Keratinocyte (primary cell): Measurements from ENCODE around the gene WWC1. TPM values are rescaled to one million over a fixed set of nuclear protein-coding genes. Genes with fewer than 3 reads are reported as not detected.

Source experiments
- DNase-seq: peaks from one replicate; pipeline ENCODE4 v3.0.0-alpha.2; 2011; ENCODE audit warnings: low read depth, missing footprints, low spot score
- FAIRE-seq: peaks from 2 replicates; lab custom pipeline; 2011; peaks lifted over from hg19 to GRCh38; lab: Jason Lieb, UNC
- H2AFZ ChIP-seq: 2 replicates; pipeline ENCODE4 v1.6.0; 2012; ENCODE audit warnings: low read length, control low read depth, inconsistent platforms; ENCODE audit not compliant: control insufficient read depth
- H3K27ac ChIP-seq: 2 replicates; pipeline ENCODE4 v1.5.1; 2011; ENCODE audit warnings: low read length; ENCODE audit not compliant: control insufficient read depth, insufficient read depth
- H3K27me3 ChIP-seq: 3 replicates; pipeline ENCODE4 v1.6.0; 2011; ENCODE audit warnings: low read length; ENCODE audit not compliant: control insufficient read depth, insufficient read depth; ENCODE audit errors: extremely low read depth
- H3K36me3 ChIP-seq, 2 experiments: 2 replicates in 1 of 2; 3 replicates in 1 of 2; pipeline ENCODE4 v1.5.1; 2011; ENCODE audit warnings: low read length in 2 of 2, mild to moderate bottlenecking in 1 of 2; ENCODE audit not compliant: control insufficient read depth in 2 of 2, insufficient read depth in 2 of 2; ENCODE audit errors: extremely low read depth in 1 of 2
- H3K4me1 ChIP-seq: 3 replicates; pipeline ENCODE4 v1.5.1; 2011; ENCODE audit warnings: low read length; ENCODE audit not compliant: control insufficient read depth, insufficient read depth; ENCODE audit errors: extremely low read depth
- H3K4me2 ChIP-seq: 3 replicates; pipeline ENCODE4 v1.6.0; 2011; ENCODE audit warnings: low read depth, low read length; ENCODE audit not compliant: control insufficient read depth, insufficient read depth; ENCODE audit errors: extremely low read depth
- H3K4me3 ChIP-seq, 3 experiments: fragments of 200-600 bp in 1 of 3; sonication (generic) in 1 of 3; 2 replicates in 2 of 3; 3 replicates in 1 of 3; pipeline ENCODE4 v1.5.1; 2011 to 2016; ENCODE audit warnings: low read length in 3 of 3, mild to moderate bottlenecking in 3 of 3, control low read depth in 2 of 3, inconsistent platforms in 1 of 3, low read depth in 1 of 3, mixed read lengths in 1 of 3, mixed run types in 1 of 3, moderate library complexity in 1 of 3; ENCODE audit not compliant: control insufficient read depth in 2 of 3, insufficient read depth in 2 of 3; ENCODE audit errors: extremely low read depth in 1 of 3
- H3K79me2 ChIP-seq: 2 replicates; pipeline ENCODE4 v1.6.0; 2012; ENCODE audit warnings: low read length; ENCODE audit not compliant: control insufficient read depth, insufficient read depth
- H3K9ac ChIP-seq: 3 replicates; pipeline ENCODE4 v1.6.0; 2011; ENCODE audit warnings: low read length; ENCODE audit not compliant: control insufficient read depth, insufficient read depth; ENCODE audit errors: extremely low read depth
- H3K9me1 ChIP-seq: 3 replicates; pipeline ENCODE4 v1.6.0; 2011; ENCODE audit warnings: low read length; ENCODE audit not compliant: control insufficient read depth, insufficient read depth; ENCODE audit errors: extremely low read depth
- H3K9me3 ChIP-seq: 2 replicates; pipeline ENCODE4 v1.5.1; 2012; ENCODE audit warnings: low read depth, low read length; ENCODE audit not compliant: control insufficient read depth
- H4K20me1 ChIP-seq: 3 replicates; pipeline ENCODE4 v1.6.0; 2011; ENCODE audit warnings: low read length; ENCODE audit not compliant: control insufficient read depth, insufficient read depth; ENCODE audit errors: extremely low read depth
- CTCF ChIP-seq, 3 experiments: IDR thresholded peaks in 1 of 3; conservative IDR thresholded peaks in 1 of 3; optimal IDR thresholded peaks in 1 of 3; 2 replicates in 2 of 3; 3 replicates in 1 of 3; pipeline versions ENCODE3 to v1.5.1; 2011; ENCODE audit warnings: low read length in 3 of 3, mild to moderate bottlenecking in 3 of 3, moderate library complexity in 2 of 3, control low read depth in 1 of 3, inconsistent platforms in 1 of 3; ENCODE audit not compliant: insufficient read depth in 2 of 3; ENCODE audit errors: extremely low read depth in 1 of 3
- EZH2 ChIP-seq: IDR thresholded peaks from one replicate; pipeline ENCODE4 v1.6.1; 2012; ENCODE audit warnings: inconsistent platforms, mild to moderate bottlenecking, low read length, moderate library complexity
- dilution Hi-C: fragments of 300-500 bp; cut with MboI; formaldehyde crosslinking; loops from one replicate; pipeline ENCODE4 v1.7.0; 2020; ENCODE audit warnings: low sequenced_read_pairs; ENCODE audit not compliant: extremely low pct_ligation_motif_present
- polyA plus RNA-seq, 5 experiments: library from polyadenylated mRNA; depleted of rRNA in 3 of 5; stranded (reverse) in 3 of 5; stranded (forward) in 1 of 5; unstranded in 1 of 5; fragments of >200 nt; gene quantifications; 1 replicate in 1 of 5; 2 replicates in 3 of 5; 3 replicates in 1 of 5; pipeline versions ENCODE4 v1.2.1 to v1.2.3, GENCODE V29; 2011 to 2012; ENCODE audit warnings: missing spikeins in 2 of 5, low read depth in 1 of 5, low replicate concordance in 1 of 5

Gene WWC1
- polyA plus RNA-seq, 1 donor (not counting 4 experiments of a cell fraction or from before 2014, with no cell fraction given), result 19.8 TPM

- H3K36me3 ChIP-seq, result peaks cover 41 to 52% of the 10 kb centered on the region in 2 experiments
Measured at GRCh38 chr5:168432903-168433302, 141.5 kb downstream of the WWC1 start.

GRCh38 chr5:168434001-168434400, 142.6 kb downstream of the WWC1 start:
- H2AFZ ChIP-seq, result no peak overlapping the region
- no peaks in the 10 kb centered on the region for H3K79me2 ChIP-seq
- H3K4me3 ChIP-seq, result no peak overlapping the region
- no peaks in the 10 kb centered on the region for H3K9me1 ChIP-seq
- no peak for TF ChIP-seq EZH2
- no peak for TF ChIP-seq CTCF (optimal IDR thresholded peaks at IDR 0.05 in 1 of 3, IDR thresholded peaks at IDR 0.05 in 1 of 3, conservative IDR thresholded peaks at IDR 0.05 in 1 of 3; ENCODE audit: extremely low read depth in 1 of 3, insufficient read depth in 2 of 3, low read length in 3 of 3)
- no peaks in the 10 kb centered on the region for H3K27me3 ChIP-seq
- peaks cover 38 to 43% of the 10 kb centered on the region in 2 experiments for H3K36me3 ChIP-seq
- H3K27ac ChIP-seq, result no peak overlapping the region
- no peak overlapping the region for H3K9ac ChIP-seq
- dilution Hi-C loops, result no loop called here
- no peaks in the 10 kb centered on the region for H3K9me3 ChIP-seq
- DNase-seq (no peak), FAIRE-seq (no peak)
- no peaks in the 10 kb centered on the region for H3K4me1 ChIP-seq
- H4K20me1 ChIP-seq, result no peaks in the 10 kb centered on the region
- H3K4me2 ChIP-seq, result no peak overlapping the region

More at GRCh38 chr5:168432903-168433302, 141.5 kb downstream of the WWC1 start:
- H3K4me1 ChIP-seq, result no peaks in the 10 kb centered on the region
- no peak for FAIRE-seq
- DNase-seq, result no peak
- no peaks in the 10 kb centered on the region for H3K9me3 ChIP-seq
- no peak overlapping the region for H3K9ac ChIP-seq
- no peaks in the 10 kb centered on the region for H3K79me2 ChIP-seq
- no peaks in the 10 kb centered on the region for H3K9me1 ChIP-seq
- dilution Hi-C loops, result no loop called here
- no peak overlapping the region for H3K27ac ChIP-seq
- no peaks in the 10 kb centered on the region for H4K20me1 ChIP-seq
- TF ChIP-seq EZH2 (no peak), CTCF (optimal IDR thresholded peaks at IDR 0.05 in 1 of 3, IDR thresholded peaks at IDR 0.05 in 1 of 3, conservative IDR thresholded peaks at IDR 0.05 in 1 of 3; ENCODE audit: extremely low read depth in 1 of 3, insufficient read depth in 2 of 3, low read length in 3 of 3) (no peak)
- H3K4me2 ChIP-seq, result no peak overlapping the region
- H3K4me3 ChIP-seq, result no peak overlapping the region
- no peak overlapping the region for H2AFZ ChIP-seq
- H3K27me3 ChIP-seq, result no peaks in the 10 kb centered on the region
